IMR-90 (cell line): Measurements from ENCODE around the gene DEPDC1. TPM values are rescaled to one million over a fixed set of nuclear protein-coding genes. Genes with fewer than 3 reads are reported as not detected.

ENCODE experiments used
- ATAC-seq: fragments of 200-7000 bp; cut with Tn5 transposase; 2 replicates; pipeline ENCODE4 v1.9.1; 2020; ENCODE audit warnings: low read depth, mild to moderate bottlenecking, moderate library complexity
- BruUV-seq: library from RNA; stranded (reverse); fragments of 400-500 nt; replicated peaks from 2 replicates; lab custom pipeline; 2021; lab: Mats Ljungman, UMichigan
- CTCF ChIA-PET: fragments of 300-600 bp; formaldehyde crosslinking; extraction: SDS; loops from one replicate; lab custom pipeline; 2021; ENCODE audit warnings: antibody characterized with exemption; lab: Yijun Ruan, JAX
- POLR2A ChIA-PET: fragments of 300-600 bp; sonication (Branson Sonifier 250); formaldehyde crosslinking; loops from one replicate; lab custom pipeline; 2022; ENCODE audit warnings: antibody characterized with exemption; ENCODE audit not compliant: unreplicated experiment; lab: Charles Lee
- DNase-seq: peaks from one replicate; pipeline ENCODE4 v3.0.0; 2013
- H2AFZ ChIP-seq: replicated peaks from 2 replicates; pipeline ENCODE3; 2013; ENCODE audit warnings: low read length, mild to moderate bottlenecking; ENCODE audit not compliant: poor library complexity
- H2AK5ac ChIP-seq: 2 replicates; pipeline ENCODE4 v1.6.1; 2013; ENCODE audit warnings: low read depth, low read length, inconsistent platforms
- H2AK9ac ChIP-seq: replicated peaks from 2 replicates; pipeline ENCODE3; 2013; ENCODE audit warnings: mild to moderate bottlenecking, low read depth, low read length, moderate library complexity; ENCODE audit not compliant: poor library complexity
- H2BK120ac ChIP-seq: 2 replicates; pipeline ENCODE4 v1.6.1; 2013; ENCODE audit warnings: low read depth, low read length, inconsistent platforms
- H2BK15ac ChIP-seq: 3 replicates; pipeline ENCODE4 v1.6.1; 2013; ENCODE audit warnings: low read depth, low read length, inconsistent platforms
- H2BK20ac ChIP-seq: 2 replicates; pipeline ENCODE4 v1.6.1; 2013; ENCODE audit warnings: low read depth, mild to moderate bottlenecking, inconsistent platforms, low read length, moderate library complexity
- H2BK5ac ChIP-seq: 2 replicates; pipeline ENCODE4 v1.6.1; 2013; ENCODE audit warnings: mild to moderate bottlenecking, low read depth, low read length, inconsistent platforms; ENCODE audit not compliant: poor library complexity, severe bottlenecking
- H3K14ac ChIP-seq: replicated peaks from 2 replicates; pipeline ENCODE4 v1.6.1; 2013; ENCODE audit warnings: low read depth, low read length, inconsistent platforms
- H3K18ac ChIP-seq: 2 replicates; pipeline ENCODE4 v1.6.1; 2013; ENCODE audit warnings: low read depth, low read length, control low read depth
- H3K23ac ChIP-seq: 2 replicates; pipeline ENCODE4 v1.6.1; 2013; ENCODE audit warnings: low read depth, low read length, inconsistent platforms
- H3K27ac ChIP-seq: 2 replicates; pipeline ENCODE4 v1.5.1; 2013; ENCODE audit warnings: mild to moderate bottlenecking, control low read depth, low read length; ENCODE audit not compliant: insufficient read depth
- H3K27me3 ChIP-seq: 2 replicates; pipeline ENCODE4 v1.6.1; 2013; ENCODE audit warnings: low read length; ENCODE audit not compliant: control insufficient read depth, insufficient read depth
- H3K36me3 ChIP-seq: 2 replicates; pipeline ENCODE4 v1.6.1; 2013; ENCODE audit warnings: low read length, mixed read lengths; ENCODE audit not compliant: control insufficient read depth, insufficient read depth
- H3K4ac ChIP-seq: 2 replicates; pipeline ENCODE4 v1.6.1; 2013; ENCODE audit warnings: low read depth, low read length, inconsistent platforms
- H3K4me1 ChIP-seq: 2 replicates; pipeline ENCODE4 v1.6.1; 2013; ENCODE audit warnings: low read length, mixed read lengths; ENCODE audit not compliant: control insufficient read depth, insufficient read depth
- H3K4me2 ChIP-seq: 2 replicates; pipeline ENCODE4 v1.6.1; 2013; ENCODE audit warnings: low read depth, mild to moderate bottlenecking, control low read depth, low read length, moderate library complexity
- H3K4me3 ChIP-seq: 2 replicates; pipeline ENCODE4 v1.5.1; 2013; ENCODE audit warnings: low read depth, mild to moderate bottlenecking, control low read depth, low read length, moderate library complexity; ENCODE audit not compliant: insufficient read depth
- H3K56ac ChIP-seq: 2 replicates; pipeline ENCODE4 v1.6.1; 2013; ENCODE audit warnings: low read length, inconsistent platforms; ENCODE audit not compliant: insufficient read depth; ENCODE audit errors: extremely low read depth
- H3K79me1 ChIP-seq, 2 experiments: 2 replicates each; pipeline ENCODE4 v1.6.1; 2013; ENCODE audit warnings: low read length in 2 of 2, inconsistent platforms in 1 of 2, low read depth in 1 of 2
- H3K9ac ChIP-seq: 2 replicates; pipeline ENCODE4 v1.6.1; 2013; ENCODE audit warnings: low read depth, low read length, control low read depth
- H3K9me1 ChIP-seq: 2 replicates; pipeline ENCODE4 v1.6.1; 2013; ENCODE audit warnings: low read length, inconsistent platforms; ENCODE audit not compliant: insufficient read depth
- H3K9me3 ChIP-seq: 2 replicates; pipeline ENCODE4 v1.6.1; 2013; ENCODE audit warnings: low read length; ENCODE audit not compliant: control insufficient read depth, insufficient read depth
- H4K20me1 ChIP-seq: 2 replicates; pipeline ENCODE4 v1.6.1; 2013; ENCODE audit warnings: low read length, inconsistent platforms; ENCODE audit not compliant: insufficient read depth
- H4K5ac ChIP-seq: 2 replicates; pipeline ENCODE4 v1.6.1; 2013; ENCODE audit warnings: mild to moderate bottlenecking, low read depth, low read length, control low read depth
- H4K8ac ChIP-seq, 2 experiments: 2 replicates each; pipeline ENCODE4 v1.6.1; 2013; ENCODE audit warnings: low read depth in 2 of 2, low read length in 2 of 2, control low read depth in 1 of 2, inconsistent platforms in 1 of 2
- H4K91ac ChIP-seq: 2 replicates; pipeline ENCODE4 v1.6.1; 2013; ENCODE audit warnings: low read depth, low read length, inconsistent platforms; ENCODE audit not compliant: insufficient read depth
- MAFK ChIP-seq: IDR thresholded peaks from 2 replicates; pipeline ENCODE4 v1.6.1; 2012; ENCODE audit warnings: low read depth, low read length, improper control_type of control experiment
- NFE2L2 ChIP-seq: fragments of 150-350 bp; IDR thresholded peaks from 2 replicates; pipeline ENCODE4 v1.6.1; 2016; ENCODE audit warnings: low read depth, mild to moderate bottlenecking, low read length
- RAD21 ChIP-seq: IDR thresholded peaks from 2 replicates; pipeline ENCODE4 v1.6.1; 2012; ENCODE audit warnings: low read length, improper control_type of control experiment
- WGBS, 2 experiments: methylation state at CpG; one replicate each; pipeline versions ENCODE4 v1.1.5 to v1.1.7; 2013; ENCODE audit warnings: missing lambda C conversion rate in 2 of 2; ENCODE audit not compliant: insufficient read length in 1 of 2; ENCODE audit errors: extremely low coverage in 2 of 2; 5-methylcytosine and 5-hydroxymethylcytosine counted together
- dilution Hi-C: fragments of 300-500 bp; cut with HindIII; formaldehyde crosslinking; loops from one replicate; pipeline ENCODE4 v1.14.3; 2018; ENCODE audit warnings: low sequenced_read_pairs; ENCODE audit not compliant: unreplicated experiment
- in situ Hi-C: fragments of 300-500 bp; cut with MboI; formaldehyde crosslinking; loops from 3 replicates; pipeline ENCODE4 v1.14.3; 2019; ENCODE audit warnings: low sequenced_read_pairs, inconsistent platforms, mixed read lengths
- intact Hi-C: fragments of 100-400 bp; cut with micrococcal nuclease; formaldehyde crosslinking; loops from 2 replicates; pipeline ENCODE4 v1.10.0; 2022
- polyA plus RNA-seq, 3 experiments: library from polyadenylated mRNA; depleted of rRNA; stranded (reverse); fragments of >200 nt; gene quantifications; 2 replicates each; pipeline ENCODE4 v1.2.3, GENCODE V29; 2012; ENCODE audit warnings: low replicate concordance in 1 of 3
- total RNA-seq: library from RNA; depleted of rRNA; stranded (reverse); fragments of >200 nt; gene quantifications from 2 replicates; pipeline ENCODE4 v1.2.3, GENCODE V29; 2012

Gene DEPDC1
- total and polyA plus RNA-seq, 2 of the 4 experiments (the other 2 are of a cell fraction) = 7.4 to 14.7 TPM

- no peak overlapping the region for H2BK20ac ChIP-seq
- dilution Hi-C loops = no loop called here
These were observed 51.2 kb downstream of the DEPDC1 start for GRCh38 chr1:68445709-68446108.

More at GRCh38 chr1:68445709-68446108, 51.2 kb downstream of the DEPDC1 start:
- H3K4me3 ChIP-seq = no peak overlapping the region
- no peak overlapping the region for H3K9ac ChIP-seq
- no peak for DNase-seq
- no peaks in the 10 kb centered on the region for H3K4me1 ChIP-seq
- no peak overlapping the region for H3K18ac ChIP-seq
- no peak overlapping the region for H3K14ac ChIP-seq
- H4K8ac ChIP-seq = no peak overlapping the region
- no peak for ATAC-seq
- H2AFZ ChIP-seq = no peak overlapping the region
- BruUV-seq = no TSS peak
- no CpG with 5 or more reads among the region's 6 CpGs for WGBS, 2 experiments
- H2AK5ac ChIP-seq = no peak overlapping the region
- H3K27ac ChIP-seq = no peak overlapping the region
- H4K20me1 ChIP-seq = no peaks in the 10 kb centered on the region
- H2BK5ac ChIP-seq = no peak overlapping the region
- no peak overlapping the region for H2BK120ac ChIP-seq
- H3K56ac ChIP-seq = no peak overlapping the region
- peaks cover 4% of the 10 kb centered on the region; the same call in 1 of the 2 replicates for H3K9me1 ChIP-seq
- ChIA-PET POLR2A (no interaction called here), CTCF (no interaction called here)
- no peaks in the 10 kb centered on the region for H3K27me3 ChIP-seq
- no peak overlapping the region for H2AK9ac ChIP-seq
- no peaks in the 10 kb centered on the region for H3K9me3 ChIP-seq
- H3K36me3 ChIP-seq = no peaks in the 10 kb centered on the region
- intact Hi-C loops (loop anchor here (10.0 kb wide), 1 partner anchor 211 kb away; the partner anchor contains the start of gene WLS), in situ Hi-C loops (no loop called here)
- no peak for TF ChIP-seq MAFK
- TF ChIP-seq RAD21 = no peak
- no peak for TF ChIP-seq NFE2L2
- no peaks in the 10 kb centered on the region for H3K79me1 ChIP-seq
- no peak overlapping the region for H3K23ac ChIP-seq
- no peak overlapping the region for H4K91ac ChIP-seq
- no peak overlapping the region for H4K5ac ChIP-seq
- H2BK15ac ChIP-seq = no peak overlapping the region
- H3K4ac ChIP-seq = no peak overlapping the region
- H3K4me2 ChIP-seq = no peak overlapping the region
